ENCODE measurements around the gene TCF7L1.

GRCh38 chr2:85168942-85169341 is 35.8 kb downstream of the TCF7L1 start:
- no peak for TF ChIP-seq CTCF (IDR thresholded peaks at IDR 0.05 in 4 of 5, conservative IDR thresholded peaks at IDR 0.05 in 1 of 5)
- no peak for TF ChIP-seq POLR2A (IDR thresholded peaks at IDR 0.05)
